Stimulated activated memory B cell treated with anti-CD40 and anti-IgM and Interleukin-4, amounts not matched to agents 10 μg/mL and 1 μg/mL and 100 μg/mL, for 72 hours (primary cell): Measurements from ENCODE around the gene MKI67.
"Not testable (repeated sequence)": the region's sequence is repeated elsewhere in the genome, so short reads cannot be mapped to it uniquely, and the experiment has no call there.

Experiments used
- ATAC-seq: fragments of 150-1000 bp; cut with Tn5 transposase; 2 replicates; pipeline ENCODE4 v1.10.0; 2021
- H3K27ac Mint-ChIP-seq: one replicate; pipeline ENCODE4 v1.8.0; 2022; ENCODE audit warnings: mild to moderate bottlenecking, mixed read lengths
- H3K27me3 Mint-ChIP-seq: one replicate; pipeline ENCODE4 v1.8.0; 2022; ENCODE audit warnings: mixed read lengths
- H3K36me3 Mint-ChIP-seq: one replicate; pipeline ENCODE4 v1.8.0; 2022; ENCODE audit warnings: mixed read lengths
- H3K4me1 Mint-ChIP-seq: one replicate; pipeline ENCODE4 v1.8.0; 2022; ENCODE audit warnings: mixed read lengths
- H3K4me3 Mint-ChIP-seq: one replicate; pipeline ENCODE4 v1.8.0; 2022; ENCODE audit warnings: mild to moderate bottlenecking, moderate library complexity, mixed read lengths
- H3K9me3 Mint-ChIP-seq: one replicate; pipeline ENCODE4 v1.8.0; 2022; ENCODE audit warnings: mixed read lengths

The MKI67 gene

DNA sequence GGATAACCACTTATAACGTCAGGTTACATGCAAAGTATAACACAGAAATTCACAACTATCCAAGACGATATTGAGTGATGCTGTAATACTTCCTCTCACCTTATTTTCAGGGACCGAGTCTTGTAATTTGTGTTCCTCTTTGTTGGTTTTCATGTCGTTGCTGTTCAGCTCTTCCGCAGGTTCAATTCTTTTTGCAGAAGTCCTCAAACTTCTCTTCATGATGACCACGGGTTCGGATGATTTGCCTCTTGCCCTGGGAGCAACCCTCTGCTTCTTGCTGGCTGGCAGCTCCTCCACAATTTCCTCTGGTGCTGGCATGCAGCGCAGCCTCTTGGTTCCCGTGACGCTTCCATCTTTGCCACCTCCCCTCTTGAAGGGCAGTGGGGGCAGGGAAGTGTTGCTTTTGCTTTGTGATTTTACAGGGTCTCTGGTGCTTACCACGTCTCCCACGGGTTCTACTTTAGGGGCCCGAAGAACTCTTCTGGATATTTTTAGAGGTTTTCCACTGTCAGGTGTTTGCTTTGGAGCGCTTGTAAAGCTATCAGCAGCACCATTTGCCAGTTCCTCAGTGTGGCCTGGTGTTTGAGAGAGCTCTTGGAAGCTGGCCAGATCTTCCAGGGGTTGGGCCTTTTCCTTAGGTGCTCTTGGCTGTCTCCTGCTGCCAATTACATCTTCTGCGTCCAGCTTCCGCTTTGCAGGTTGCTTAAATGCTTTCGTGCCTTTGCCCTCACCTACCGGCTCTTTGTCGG is 23.6 kb downstream of the MKI67 start:
- no peak overlapping the region for H3K4me3 Mint-ChIP-seq
- no peaks in the 10 kb centered on the region for H3K9me3 Mint-ChIP-seq
- no peaks in the 10 kb centered on the region for H3K27me3 Mint-ChIP-seq
- H3K4me1 Mint-ChIP-seq = no peaks in the 10 kb centered on the region
- H3K36me3 Mint-ChIP-seq = no peaks in the 10 kb centered on the region
- H3K27ac Mint-ChIP-seq = no peak overlapping the region
- ATAC-seq = no peak

- H3K4me3 Mint-ChIP-seq = no peak overlapping the region
- H3K36me3 Mint-ChIP-seq = no peaks in the 10 kb centered on the region
- no peak for ATAC-seq
- no peak overlapping the region for H3K27ac Mint-ChIP-seq
- H3K4me1 Mint-ChIP-seq = no peaks in the 10 kb centered on the region
- no peaks in the 10 kb centered on the region for H3K9me3 Mint-ChIP-seq
- H3K27me3 Mint-ChIP-seq = no peaks in the 10 kb centered on the region
These were observed 24.3 kb downstream of the MKI67 start for GRCh38 chr10:128101901-128102300.

GRCh38 chr10:128099901-128100300 is 26.3 kb downstream of the MKI67 start:
- H3K4me1 Mint-ChIP-seq = peaks cover 16% of the 10 kb centered on the region
- no peak overlapping the region for H3K27ac Mint-ChIP-seq
- no peak for ATAC-seq
- no peaks in the 10 kb centered on the region for H3K9me3 Mint-ChIP-seq
- H3K27me3 Mint-ChIP-seq = no peaks in the 10 kb centered on the region
- H3K36me3 Mint-ChIP-seq = no peaks in the 10 kb centered on the region
- H3K4me3 Mint-ChIP-seq = no peak overlapping the region

DNA sequence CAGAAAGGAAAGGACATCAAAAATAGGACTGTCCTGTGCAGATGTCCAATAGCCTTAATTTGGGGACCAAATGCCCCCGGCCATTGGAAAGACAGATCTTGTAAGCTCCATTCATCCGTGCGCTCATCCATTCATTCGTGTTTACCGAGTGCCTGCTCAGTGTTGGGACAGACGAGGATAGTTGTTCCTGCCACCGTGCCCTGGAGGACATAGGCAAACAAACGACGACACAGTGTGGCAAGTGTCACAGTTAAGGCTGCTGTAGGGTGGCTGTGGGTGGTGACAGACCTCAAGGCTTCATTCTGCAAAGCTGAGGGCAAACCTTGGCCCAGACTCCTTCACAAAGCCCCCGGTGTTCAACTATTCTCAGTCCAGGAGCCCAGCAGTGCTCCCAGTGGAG is 27.6 kb downstream of the MKI67 start:
- Mint-ChIP-seq H3K27me3 (no peaks in the 10 kb centered on the region), H3K27ac (no peak overlapping the region), H3K36me3 (no peaks in the 10 kb centered on the region), H3K4me3 (no peak overlapping the region), H3K9me3 (no peaks in the 10 kb centered on the region), H3K4me1 (peaks cover 16% of the 10 kb centered on the region)
- ATAC-seq = no peak

- no peaks in the 10 kb centered on the region for H3K27me3 Mint-ChIP-seq
- H3K27ac Mint-ChIP-seq = no peak overlapping the region
- ATAC-seq = no peak
- no peaks in the 10 kb centered on the region for H3K9me3 Mint-ChIP-seq
- no peak overlapping the region for H3K4me3 Mint-ChIP-seq
- H3K4me1 Mint-ChIP-seq = peaks cover 16% of the 10 kb centered on the region
- no peaks in the 10 kb centered on the region for H3K36me3 Mint-ChIP-seq
These were observed 28.4 kb downstream of the MKI67 start for GRCh38 chr10:128097783-128098182.

DNA sequence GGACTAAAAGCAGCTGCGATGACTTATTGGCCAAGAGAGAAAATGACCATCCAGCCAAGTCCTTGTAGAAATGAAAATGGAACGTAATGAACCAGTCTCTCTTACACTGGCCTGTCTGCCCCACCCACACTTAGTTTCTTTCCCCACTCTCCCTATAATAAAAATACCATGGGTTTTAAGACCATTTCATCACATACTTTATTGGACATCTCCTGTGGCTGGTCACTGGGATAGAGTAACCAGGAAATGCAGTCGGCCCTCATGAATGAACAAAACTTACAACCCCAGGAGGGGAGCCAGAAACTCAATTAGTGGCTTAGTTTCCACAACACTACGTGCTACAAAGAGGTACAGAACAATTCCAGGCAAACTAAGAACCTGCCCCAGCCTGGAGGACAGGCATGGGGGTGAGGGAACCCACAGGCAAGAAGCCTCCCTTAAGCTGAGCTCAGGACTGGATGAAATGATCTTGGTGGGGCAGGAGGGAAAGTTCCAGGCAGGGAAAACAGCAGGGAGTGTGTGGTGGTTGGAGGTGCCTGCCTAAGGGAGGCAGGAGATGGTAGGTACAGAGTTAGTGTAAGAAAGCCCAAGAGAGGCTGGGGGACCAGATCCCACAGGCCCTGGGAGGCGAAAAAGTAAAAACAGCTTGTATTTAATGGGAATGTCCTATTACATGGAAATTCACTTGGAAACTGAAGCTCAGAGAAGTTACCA is 29.6 kb downstream of the MKI67 start:
- Mint-ChIP-seq H3K27ac (no peak overlapping the region), H3K4me1 (peaks cover 16% of the 10 kb centered on the region), H3K4me3 (no peak overlapping the region), H3K27me3 (no peaks in the 10 kb centered on the region), H3K9me3 (no peaks in the 10 kb centered on the region), H3K36me3 (no peaks in the 10 kb centered on the region)
- ATAC-seq = no peak

DNA sequence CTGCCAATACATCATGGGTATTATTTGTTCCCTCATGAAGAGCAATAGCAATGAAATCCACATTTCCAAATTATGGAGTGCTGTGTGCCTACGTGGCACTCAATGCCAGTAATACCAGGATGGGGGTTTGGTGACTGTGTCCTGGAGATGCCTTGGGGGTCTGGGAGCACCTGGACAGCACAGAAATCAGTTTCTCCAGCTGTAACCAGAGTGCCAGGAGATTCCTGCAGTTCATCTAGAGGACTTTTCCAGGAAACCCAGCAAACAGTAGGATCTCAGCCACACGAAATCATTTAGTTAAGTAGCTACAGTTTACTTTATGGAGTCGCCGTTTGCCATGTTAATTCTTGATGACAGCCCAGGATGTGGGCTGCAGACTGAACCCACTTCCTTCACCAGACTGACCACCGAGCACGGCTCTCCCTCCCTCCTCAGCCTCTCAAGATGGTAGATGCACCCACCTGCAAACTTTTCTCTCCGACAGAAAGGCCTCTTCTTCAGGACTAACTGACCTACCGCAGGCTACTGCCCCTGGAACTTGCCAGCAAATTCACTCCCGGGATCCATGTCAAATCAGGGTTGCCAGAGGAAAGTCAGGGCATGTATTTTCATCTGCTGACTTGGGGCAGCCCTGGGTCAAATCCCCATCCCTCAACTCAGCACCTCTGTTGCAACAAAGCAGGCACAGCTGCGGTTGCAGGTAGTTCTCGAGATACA is 30.3 kb downstream of the MKI67 start:
- Mint-ChIP-seq H3K27me3 (no peaks in the 10 kb centered on the region), H3K36me3 (no peaks in the 10 kb centered on the region), H3K9me3 (no peaks in the 10 kb centered on the region), H3K27ac (no peak overlapping the region), H3K4me3 (peak overlapping the region; percentile 19), H3K4me1 (peaks cover 16% of the 10 kb centered on the region)
- no peak for ATAC-seq

GRCh38 chr10:128095027-128095752 is 31.0 kb downstream of the MKI67 start:
- no peak overlapping the region for H3K27ac Mint-ChIP-seq
- peak; percentile 76 for ATAC-seq
- H3K9me3 Mint-ChIP-seq = no peaks in the 10 kb centered on the region
- H3K36me3 Mint-ChIP-seq = no peaks in the 10 kb centered on the region
- peaks cover 16% of the 10 kb centered on the region for H3K4me1 Mint-ChIP-seq
- no peak overlapping the region for H3K4me3 Mint-ChIP-seq
- H3K27me3 Mint-ChIP-seq = no peaks in the 10 kb centered on the region

- not testable (repeated sequence) for H3K9me3 Mint-ChIP-seq, H3K36me3 Mint-ChIP-seq, ATAC-seq, H3K27me3 Mint-ChIP-seq, H3K27ac Mint-ChIP-seq, H3K4me3 Mint-ChIP-seq
- peaks cover 16% of the 10 kb centered on the region for H3K4me1 Mint-ChIP-seq
These were observed 31.6 kb downstream of the MKI67 start for GRCh38 chr10:128094596-128094995.

DNA sequence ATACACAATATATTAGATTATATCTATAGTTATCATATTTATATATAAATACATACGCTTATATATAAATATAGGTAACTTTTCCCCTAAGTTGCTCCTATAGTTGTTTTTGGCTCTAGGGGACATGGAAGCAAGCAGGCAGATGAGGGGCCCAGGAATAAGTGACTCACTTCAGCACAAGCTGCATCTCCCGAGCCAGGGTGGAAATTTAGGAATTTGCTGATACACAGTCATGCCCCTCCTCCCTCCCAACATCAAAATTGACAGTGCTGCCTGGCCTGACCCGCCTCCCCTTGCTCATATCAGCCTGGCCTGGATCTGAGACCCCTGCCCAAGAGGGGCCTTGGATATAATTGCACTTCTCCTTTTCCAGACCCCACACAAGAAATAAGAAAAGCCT is 33.8 kb downstream of the MKI67 start:
- no peaks in the 10 kb centered on the region for H3K9me3 Mint-ChIP-seq
- H3K36me3 Mint-ChIP-seq = no peaks in the 10 kb centered on the region
- H3K4me3 Mint-ChIP-seq = no peak overlapping the region
- H3K27me3 Mint-ChIP-seq = no peaks in the 10 kb centered on the region
- ATAC-seq = no peak
- peaks cover 16% of the 10 kb centered on the region for H3K4me1 Mint-ChIP-seq
- no peak overlapping the region for H3K27ac Mint-ChIP-seq

DNA sequence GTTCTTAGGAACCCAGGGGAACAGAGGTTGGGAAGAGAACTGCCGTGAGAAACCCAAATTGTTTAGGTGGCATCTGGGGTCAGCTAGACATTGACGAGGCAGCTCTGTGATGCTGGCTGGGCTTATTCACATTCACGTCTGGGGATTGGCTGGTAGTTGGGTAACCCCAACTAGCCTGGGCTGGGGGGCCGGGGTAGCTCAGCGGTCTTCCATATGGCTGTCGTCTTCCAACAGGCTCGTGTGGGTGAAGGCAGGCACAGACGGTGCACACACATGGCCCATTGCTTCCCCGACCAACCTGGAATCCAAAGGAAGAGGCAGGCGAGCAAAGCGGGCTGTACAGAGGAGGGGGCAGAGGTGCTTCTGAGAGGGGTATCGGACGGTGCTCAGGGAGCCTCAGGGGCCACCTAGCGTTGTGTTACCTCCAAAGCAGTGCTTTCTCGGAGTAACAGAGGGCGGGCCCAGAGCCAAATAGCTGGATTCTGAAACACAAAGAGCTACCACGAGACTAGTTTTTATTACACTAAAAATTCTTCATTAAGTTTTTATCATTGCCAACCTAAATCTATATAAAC is 34.5 kb downstream of the MKI67 start:
- Mint-ChIP-seq H3K4me1 (peaks cover 15% of the 10 kb centered on the region), H3K36me3 (no peaks in the 10 kb centered on the region), H3K27me3 (no peaks in the 10 kb centered on the region), H3K9me3 (no peaks in the 10 kb centered on the region), H3K4me3 (no peak overlapping the region), H3K27ac (no peak overlapping the region)
- no peak for ATAC-seq

DNA sequence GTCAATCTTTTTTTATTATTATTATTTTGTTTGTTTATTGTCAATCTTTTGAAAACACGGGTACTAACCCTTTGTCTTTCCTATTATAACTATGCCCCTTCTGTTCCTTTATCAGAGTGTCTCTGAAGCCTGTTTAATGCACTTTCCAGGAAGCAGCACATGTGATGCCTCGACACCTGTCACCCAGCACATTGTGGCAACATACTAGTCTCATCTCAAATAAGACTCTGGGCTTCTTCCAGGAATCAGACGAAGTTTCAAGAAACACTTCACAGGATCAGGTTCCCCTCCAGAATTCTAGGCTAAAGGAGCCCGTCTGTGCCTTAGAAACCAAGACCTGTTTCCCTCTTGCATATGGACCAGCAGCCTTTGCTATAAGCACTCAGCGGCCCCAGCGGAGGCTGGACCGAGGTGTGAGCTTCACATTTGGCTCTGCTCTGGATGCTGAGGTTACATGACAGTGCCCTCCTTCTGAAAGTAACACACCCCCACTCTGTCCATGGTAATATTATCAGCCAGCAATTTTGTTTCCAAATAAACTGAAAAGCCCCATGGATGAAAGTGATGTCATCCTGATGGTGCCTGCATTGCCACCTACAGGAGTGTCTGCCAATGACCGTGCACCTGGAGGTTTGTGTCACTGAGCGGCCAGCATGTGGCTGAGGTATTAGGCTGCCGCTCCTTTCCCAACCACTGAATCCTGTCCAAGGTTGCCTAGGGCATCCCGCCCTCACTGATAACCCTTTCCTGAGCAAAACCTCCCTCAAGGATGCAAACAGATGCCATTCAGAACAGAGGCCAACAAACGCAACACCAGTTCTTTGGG is 38.1 kb downstream of the MKI67 start:
- no peak overlapping the region for H3K27ac Mint-ChIP-seq

DNA sequence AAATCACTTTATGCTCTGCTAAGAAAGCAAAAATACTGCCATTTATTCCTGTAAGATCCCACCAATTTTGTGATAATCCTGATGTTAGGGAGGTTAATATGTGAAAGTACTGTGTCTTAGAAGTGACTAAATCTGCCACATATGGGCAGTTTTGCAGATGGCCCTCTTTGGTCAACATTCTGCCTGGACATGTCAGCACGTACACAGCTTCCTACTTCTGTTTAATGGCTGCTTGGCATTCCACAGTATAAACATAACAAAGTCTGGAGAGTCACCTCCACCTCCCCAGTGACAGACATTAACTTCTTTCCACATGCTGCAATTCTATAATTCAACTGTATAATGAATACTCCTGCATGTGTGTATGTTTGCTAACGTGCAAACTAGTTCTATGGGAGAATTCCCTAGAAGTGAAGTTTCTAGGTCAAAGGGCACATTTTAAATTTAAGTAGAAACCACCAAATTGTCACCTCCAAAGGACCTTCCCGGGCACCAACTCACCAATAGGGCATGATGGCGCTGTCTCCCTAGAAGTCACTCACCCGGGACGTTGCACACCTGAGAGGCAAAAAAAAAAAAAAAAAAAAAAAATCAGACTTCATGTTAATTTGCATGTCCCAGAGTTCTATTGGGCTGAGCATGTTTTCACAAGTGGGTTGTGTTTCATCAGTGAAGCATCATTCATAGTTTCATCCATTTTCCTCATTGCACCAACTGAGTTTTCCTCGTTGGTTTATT is 38.9 kb downstream of the MKI67 start:
- Mint-ChIP-seq H3K27me3 (no peaks in the 10 kb centered on the region), H3K4me1 (no peaks in the 10 kb centered on the region), H3K27ac (no peak overlapping the region), H3K36me3 (peaks cover 6% of the 10 kb centered on the region), H3K9me3 (no peaks in the 10 kb centered on the region), H3K4me3 (no peak overlapping the region)
- no peak for ATAC-seq

More for the DNA sequence above, 38.1 kb downstream of the MKI67 start:
- no peak for ATAC-seq
- no peaks in the 10 kb centered on the region for H3K27me3 Mint-ChIP-seq
- H3K4me1 Mint-ChIP-seq = no peaks in the 10 kb centered on the region
- no peaks in the 10 kb centered on the region for H3K9me3 Mint-ChIP-seq
- H3K36me3 Mint-ChIP-seq = peaks cover 6% of the 10 kb centered on the region
- no peak overlapping the region for H3K4me3 Mint-ChIP-seq
